MCF 10A (cell line): ENCODE results near the gene ADAMTS6. TPM values are rescaled to one million over a fixed set of nuclear protein-coding genes. Genes with fewer than 3 reads are reported as not detected.

ENCODE experiments used
- BruUV-seq: library from RNA; stranded (reverse); fragments of 400-500 nt; replicated peaks from 2 replicates; lab custom pipeline; 2021; lab: Mats Ljungman, UMichigan
- CTCF ChIA-PET: fragments of 300-600 bp; sonication (Branson Sonifier 250); formaldehyde crosslinking; extraction: SDS; loops from one replicate; lab custom pipeline; 2021; ENCODE audit warnings: antibody characterized with exemption, inconsistent platforms; lab: Yijun Ruan, JAX
- POLR2A ChIA-PET: fragments of 300-600, 350-650 bp; sonication (Branson Sonifier 250); formaldehyde crosslinking; extraction: SDS; loops from one replicate; lab custom pipeline; 2020; ENCODE audit warnings: antibody characterized with exemption, inconsistent platforms; lab: Yijun Ruan, JAX
- DNase-seq: peaks from one replicate; pipeline ENCODE4 v3.0.0-alpha.2; 2018; ENCODE audit not compliant: unreplicated experiment
- H3K27ac Mint-ChIP-seq: one replicate; pipeline ENCODE4 v1.8.0; 2022; ENCODE audit warnings: mild to moderate bottlenecking, low read depth, mixed read lengths; ENCODE audit not compliant: unreplicated experiment
- H3K27me3 Mint-ChIP-seq: one replicate; pipeline ENCODE4 v1.8.0; 2022; ENCODE audit warnings: mixed read lengths; ENCODE audit not compliant: insufficient read depth, unreplicated experiment
- H3K36me3 Mint-ChIP-seq: one replicate; pipeline ENCODE4 v1.8.0; 2022; ENCODE audit warnings: mild to moderate bottlenecking, moderate library complexity, mixed read lengths; ENCODE audit not compliant: insufficient read depth, unreplicated experiment
- H3K4me1 Mint-ChIP-seq: one replicate; pipeline ENCODE4 v1.8.0; 2022; ENCODE audit warnings: mixed read lengths; ENCODE audit not compliant: insufficient read depth, unreplicated experiment
- H3K4me3 Mint-ChIP-seq: one replicate; pipeline ENCODE4 v1.8.0; 2022; ENCODE audit warnings: mild to moderate bottlenecking, moderate library complexity, mixed read lengths; ENCODE audit not compliant: unreplicated experiment
- H3K9me3 Mint-ChIP-seq: one replicate; pipeline ENCODE4 v1.8.0; 2022; ENCODE audit warnings: mixed read lengths; ENCODE audit not compliant: unreplicated experiment
- CTCF ChIP-seq: fragments of 200-600 bp; IDR thresholded peaks from one replicate; pipeline ENCODE4 v1.8.0; 2022; ENCODE audit warnings: antibody characterized with exemption, mild to moderate bottlenecking; ENCODE audit not compliant: unreplicated experiment
- intact Hi-C: fragments of 100-400 bp; cut with micrococcal nuclease; formaldehyde crosslinking; loops from 2 replicates; pipeline ENCODE4 v1.14.1; 2022
- total RNA-seq: library from RNA; stranded (reverse); gene quantifications from 2 replicates; pipeline ENCODE4 v1.2.3, GENCODE V29; 2022

The ADAMTS6 gene
- total RNA-seq, 1 experiment from 2014 or later = 17.8 TPM

- peaks cover 12% of the 10 kb centered on the region for H3K4me1 Mint-ChIP-seq
- CTCF ChIA-PET = interaction anchor here (0.7 kb wide), 1 partner anchor 11 kb away, joined by 3 read pairs; no protein-coding TSS in a partner anchor
Measured at GRCh38 chr5:65104831-65105230, 376.9 kb downstream of the ADAMTS6 start.

GRCh38 chr5:65103756-65104440, 377.8 kb downstream of the ADAMTS6 start:
- ChIA-PET CTCF (interaction anchor here (0.6 to 1.8 kb wide), 7 partner anchors 21 to 1119 kb away, joined by 3 to 10 read pairs (median 3); no protein-coding TSS in a partner anchor), POLR2A (interaction anchor here (0.6 kb wide), 1 partner anchor 85 kb away, joined by 3 read pairs; no protein-coding TSS in a partner anchor)
- peaks cover 10% of the 10 kb centered on the region for H3K4me1 Mint-ChIP-seq
- no peak for TF ChIP-seq CTCF
- no peak overlapping the region for H3K27ac Mint-ChIP-seq
- H3K9me3 Mint-ChIP-seq = no peaks in the 10 kb centered on the region
- H3K36me3 Mint-ChIP-seq = no peaks in the 10 kb centered on the region
- intact Hi-C loops = loop anchor here (5.0 to 10.0 kb wide), 2 partner anchors 149 to 292 kb away; no protein-coding TSS in a partner anchor
- H3K27me3 Mint-ChIP-seq = no peaks in the 10 kb centered on the region
- DNase-seq = no peak
- BruUV-seq = no TSS peak
- no peak overlapping the region for H3K4me3 Mint-ChIP-seq

More at GRCh38 chr5:65104831-65105230, 376.9 kb downstream of the ADAMTS6 start:
- no peak overlapping the region for H3K4me3 Mint-ChIP-seq
- no peak for DNase-seq
- TF ChIP-seq CTCF = no peak
- POLR2A ChIA-PET = no interaction called here
- H3K36me3 Mint-ChIP-seq = no peaks in the 10 kb centered on the region
- no peak overlapping the region for H3K27ac Mint-ChIP-seq
- intact Hi-C loops = loop anchor here (5.0 to 10.0 kb wide), 2 partner anchors 150 to 293 kb away; no protein-coding TSS in a partner anchor
- BruUV-seq = no TSS peak
- no peaks in the 10 kb centered on the region for H3K9me3 Mint-ChIP-seq
- H3K27me3 Mint-ChIP-seq = no peaks in the 10 kb centered on the region

- intact Hi-C loops = loop anchor here (5.0 to 10.0 kb wide), 2 partner anchors 148 to 291 kb away; no protein-coding TSS in a partner anchor
- TF ChIP-seq CTCF = peak; percentile 9
- Mint-ChIP-seq H3K27ac (no peak overlapping the region), H3K27me3 (no peaks in the 10 kb centered on the region), H3K4me1 (peaks cover 12% of the 10 kb centered on the region), H3K9me3 (no peaks in the 10 kb centered on the region), H3K4me3 (peak overlapping the region; percentile 48), H3K36me3 (no peaks in the 10 kb centered on the region)
- ChIA-PET POLR2A (no interaction called here), CTCF (interaction anchor here (0.6 to 1.8 kb wide), 7 partner anchors 8 to 1118 kb away, joined by 3 to 10 read pairs (median 3); no protein-coding TSS in a partner anchor)
- no TSS peak for BruUV-seq
- DNase-seq = peak; percentile 42
Measured at GRCh38 chr5:65102976-65103711, 378.6 kb downstream of the ADAMTS6 start.
